ENCODE data around the gene REX1BD. TPM values are rescaled to one million over a fixed set of nuclear protein-coding genes. Genes with fewer than 3 reads are reported as not detected.

Gene REX1BD
- total RNA-seq, 1 donor from 2014 or later, result 26.1 TPM

GRCh38 chr19:18603958-18604819 is 15.6 kb downstream of the REX1BD start:
- H3K27me3 ChIP-seq (ENCODE audit: control insufficient read depth, insufficient read depth, low read length), result peaks cover 16% of the 10 kb centered on the region
- no peaks in the 10 kb centered on the region for H3K36me3 ChIP-seq (ENCODE audit: control insufficient read depth, insufficient read depth, low read length)
- DNase-seq (ENCODE audit: low read depth), result no peak
- no peak for FAIRE-seq
- no peak overlapping the region for H3K4me3 ChIP-seq (ENCODE audit: low read depth, low read length)
- TF ChIP-seq CTCF (IDR thresholded peaks at IDR 0.05; ENCODE audit: insufficient read depth, low read length, severe bottlenecking), result no peak

- Histone ChIP-seq H3K4me3 (ENCODE audit: low read depth, low read length) (no peak overlapping the region), H3K27me3 (ENCODE audit: control insufficient read depth, insufficient read depth, low read length) (peaks cover 19% of the 10 kb centered on the region), H3K36me3 (ENCODE audit: control insufficient read depth, insufficient read depth, low read length) (no peaks in the 10 kb centered on the region)
- FAIRE-seq, result no peak
- DNase-seq (ENCODE audit: low read depth), result no peak
- TF ChIP-seq CTCF (IDR thresholded peaks at IDR 0.05; ENCODE audit: insufficient read depth, low read length, severe bottlenecking), result no peak
Measured at GRCh38 chr19:18604820-18605159, 16.2 kb downstream of the REX1BD start.

- Histone ChIP-seq H3K4me3 (ENCODE audit: low read depth, low read length) (no peak overlapping the region), H3K27me3 (ENCODE audit: control insufficient read depth, insufficient read depth, low read length) (peaks cover 22% of the 10 kb centered on the region), H3K36me3 (ENCODE audit: control insufficient read depth, insufficient read depth, low read length) (no peaks in the 10 kb centered on the region)
- no peak for FAIRE-seq
- no peak for TF ChIP-seq CTCF (IDR thresholded peaks at IDR 0.05; ENCODE audit: insufficient read depth, low read length, severe bottlenecking)
- no peak for DNase-seq (ENCODE audit: low read depth)
Measured at GRCh38 chr19:18605196-18605545, 16.6 kb downstream of the REX1BD start.

- H3K4me3 ChIP-seq (ENCODE audit: low read depth, low read length), result no peak overlapping the region
- H3K36me3 ChIP-seq (ENCODE audit: control insufficient read depth, insufficient read depth, low read length), result no peaks in the 10 kb centered on the region
- TF ChIP-seq CTCF (IDR thresholded peaks at IDR 0.05; ENCODE audit: insufficient read depth, low read length, severe bottlenecking), result no peak
- DNase-seq (ENCODE audit: low read depth) (no peak), FAIRE-seq (no peak)
- H3K27me3 ChIP-seq (ENCODE audit: control insufficient read depth, insufficient read depth, low read length), result peaks cover 26% of the 10 kb centered on the region
Measured at GRCh38 chr19:18605546-18606280, 17.1 kb downstream of the REX1BD start.

- Histone ChIP-seq H3K4me3 (ENCODE audit: low read depth, low read length) (peak within 1 kb of the TSS; percentile 16), H3K27me3 (ENCODE audit: control insufficient read depth, insufficient read depth, low read length) (peaks cover 32% of the 10 kb centered on the region), H3K36me3 (ENCODE audit: control insufficient read depth, insufficient read depth, low read length) (no peaks in the 10 kb centered on the region)
- no peak for TF ChIP-seq CTCF (IDR thresholded peaks at IDR 0.05; ENCODE audit: insufficient read depth, low read length, severe bottlenecking)
- FAIRE-seq (no peak), DNase-seq (ENCODE audit: low read depth) (no peak)
Measured at GRCh38 chr19:18606281-18607225, 18.0 kb downstream of the REX1BD start, which contains the start of gene CRLF1. Gene CRLF1, minus strand, starts transcription at chr19:18606799. Its CDS starts 143 bp downstream, at chr19:18606656.
